HG02623 (cell line): Measurements from ENCODE around the gene KLK1.

Experiments used
- ATAC-seq: cut with Tn5 transposase; IDR thresholded peaks from one replicate; pipeline ENCODE4 v1.9.1; 2021; ENCODE audit warnings: moderate library complexity; ENCODE audit not compliant: unreplicated experiment

Gene KLK1

DNA sequence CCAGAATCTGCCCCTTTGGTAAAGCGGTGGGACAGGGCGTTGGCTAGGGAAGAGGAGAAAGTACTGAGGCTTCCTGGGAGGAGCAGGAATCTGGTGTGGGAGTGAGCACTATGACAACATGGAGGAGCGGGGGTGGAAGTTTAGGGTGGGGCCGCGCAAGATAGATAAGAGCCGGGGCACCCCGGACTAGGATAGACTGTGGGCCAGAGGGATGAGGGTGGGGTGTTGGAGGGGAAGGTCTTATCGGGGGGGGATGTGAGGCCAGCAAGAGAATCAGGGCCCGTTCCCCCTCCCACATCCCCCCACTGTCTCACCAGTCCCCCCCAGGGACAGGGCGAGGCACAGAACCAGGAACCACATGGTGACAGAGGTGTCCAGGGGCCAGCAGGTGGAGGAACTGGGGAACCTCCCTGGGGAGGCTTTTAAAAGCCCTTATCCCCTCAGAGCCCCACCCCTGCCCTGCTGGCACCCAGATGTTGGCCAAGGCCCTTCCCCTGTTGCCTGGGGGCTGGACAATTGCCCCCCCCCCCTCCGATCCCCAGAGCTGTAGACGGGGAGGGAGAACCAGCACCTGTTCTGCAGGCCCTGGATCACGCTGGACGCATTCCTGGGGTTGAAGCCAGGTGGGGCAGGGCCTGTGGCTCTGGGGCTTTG is at the start of gene KLK1:
Gene KLK1 (minus strand): TSS at position 399 of the 654 bp plus-strand sequence. CDS start 39 bp downstream, at position 360.
- ATAC-seq = no peak

GRCh38 chr19:50873056-50873455 is 49.5 kb upstream of the KLK1 start, which contains the start of gene KLK2:
Gene KLK2 (plus strand): TSS chr19:50873439. CDS start chr19:50873474, 35 bp downstream.
- ATAC-seq = no peak

DNA sequence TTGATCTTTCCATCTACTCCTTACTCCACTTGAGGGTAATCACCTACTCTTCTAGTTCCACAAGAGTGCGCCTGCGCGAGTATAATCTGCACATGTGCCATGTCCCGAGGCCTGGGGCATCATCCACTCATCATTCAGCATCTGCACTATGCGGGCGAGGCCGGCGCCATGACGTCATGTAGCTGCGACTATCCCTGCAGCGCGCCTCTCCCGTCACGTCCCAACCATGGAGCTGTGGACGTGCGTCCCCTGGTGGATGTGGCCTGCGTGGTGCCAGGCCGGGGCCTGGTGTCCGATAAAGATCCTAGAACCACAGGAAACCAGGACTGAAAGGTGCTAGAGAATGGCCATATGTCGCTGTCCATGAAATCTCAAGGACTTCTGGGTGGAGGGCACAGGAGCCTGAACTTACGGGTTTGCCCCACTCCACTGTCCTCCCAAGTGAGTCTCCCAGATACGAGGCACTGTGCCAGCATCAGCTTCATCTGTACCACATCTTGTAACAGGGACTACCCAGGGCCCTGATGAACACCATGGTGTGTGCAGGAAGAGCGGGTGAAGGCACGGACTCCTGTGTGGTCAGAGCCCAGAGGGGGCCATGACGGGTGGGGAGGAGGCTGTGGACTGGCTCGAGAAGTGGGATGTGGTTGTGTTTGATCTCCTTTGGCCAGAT is 47.0 kb upstream of the KLK1 start:
- no peak for ATAC-seq

GRCh38 chr19:50869479-50869878 is 45.9 kb upstream of the KLK1 start:
- ATAC-seq = no peak

DNA sequence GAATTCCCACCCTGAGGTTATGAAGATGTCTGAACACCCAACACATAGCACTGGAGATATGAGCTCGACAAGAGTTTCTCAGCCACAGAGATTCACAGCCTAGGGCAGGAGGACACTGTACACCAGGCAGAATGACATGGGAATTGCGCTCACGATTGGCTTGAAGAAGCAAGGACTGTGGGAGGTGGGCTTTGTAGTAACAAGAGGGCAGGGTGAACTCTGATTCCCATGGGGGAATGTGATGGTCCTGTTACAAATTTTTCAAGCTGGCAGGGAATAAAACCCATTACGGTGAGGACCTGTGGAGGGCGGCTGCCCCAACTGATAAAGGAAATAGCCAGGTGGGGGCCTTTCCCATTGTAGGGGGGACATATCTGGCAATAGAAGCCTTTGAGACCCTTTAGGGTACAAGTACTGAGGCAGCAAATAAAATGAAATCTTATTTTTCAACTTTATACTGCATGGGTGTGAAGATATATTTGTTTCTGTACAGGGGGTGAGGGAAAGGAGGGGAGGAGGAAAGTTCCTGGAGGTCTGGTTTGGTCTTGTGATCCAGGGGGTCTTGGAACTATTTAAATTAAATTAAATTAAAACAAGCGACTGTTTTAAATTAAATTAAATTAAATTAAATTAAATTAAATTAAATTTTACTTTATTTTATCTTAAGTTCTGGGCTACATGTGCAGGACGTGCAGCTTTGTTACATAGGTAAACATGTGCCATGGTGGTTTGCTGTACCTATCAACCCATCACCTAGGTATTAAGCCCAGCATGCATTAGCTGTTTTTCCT is 38.1 kb upstream of the KLK1 start:
- no peak for ATAC-seq

DNA sequence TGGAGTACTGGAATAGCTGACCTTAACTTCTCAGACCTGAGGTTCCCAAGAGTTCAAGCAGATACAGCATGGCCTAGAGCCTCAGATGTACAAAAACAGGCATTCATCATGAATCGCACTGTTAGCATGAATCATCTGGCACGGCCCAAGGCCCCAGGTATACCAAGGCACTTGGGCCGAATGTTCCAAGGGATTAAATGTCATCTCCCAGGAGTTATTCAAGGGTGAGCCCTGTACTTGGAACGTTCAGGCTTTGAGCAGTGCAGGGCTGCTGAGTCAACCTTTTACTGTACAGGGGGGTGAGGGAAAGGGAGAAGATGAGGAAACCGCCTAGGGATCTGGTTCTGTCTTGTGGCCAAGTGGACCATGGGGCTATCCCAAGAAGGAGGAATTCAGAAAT is 37.4 kb upstream of the KLK1 start:
- ATAC-seq = no peak

- no peak for ATAC-seq
These were observed 36.3 kb upstream of the KLK1 start for GRCh38 chr19:50859849-50860248.

- ATAC-seq = no peak
These were observed 35.3 kb upstream of the KLK1 start for GRCh38 chr19:50858886-50859285.

DNA sequence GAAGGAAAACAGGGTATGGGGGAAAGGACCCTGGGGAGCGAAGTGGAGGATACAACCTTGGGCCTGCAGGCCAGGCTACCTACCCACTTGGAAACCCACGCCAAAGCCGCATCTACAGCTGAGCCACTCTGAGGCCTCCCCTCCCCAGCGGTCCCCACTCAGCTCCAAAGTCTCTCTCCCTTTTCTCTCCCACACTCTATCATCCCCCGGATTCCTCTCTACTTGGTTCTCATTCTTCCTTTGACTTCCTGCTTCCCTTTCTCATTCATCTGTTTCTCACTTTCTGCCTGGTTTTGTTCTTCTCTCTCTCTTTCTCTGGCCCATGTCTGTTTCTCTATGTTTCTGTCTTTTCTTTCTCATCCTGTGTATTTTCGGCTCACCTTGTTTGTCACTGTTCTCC is 33.8 kb upstream of the KLK1 start:
- no peak for ATAC-seq

DNA sequence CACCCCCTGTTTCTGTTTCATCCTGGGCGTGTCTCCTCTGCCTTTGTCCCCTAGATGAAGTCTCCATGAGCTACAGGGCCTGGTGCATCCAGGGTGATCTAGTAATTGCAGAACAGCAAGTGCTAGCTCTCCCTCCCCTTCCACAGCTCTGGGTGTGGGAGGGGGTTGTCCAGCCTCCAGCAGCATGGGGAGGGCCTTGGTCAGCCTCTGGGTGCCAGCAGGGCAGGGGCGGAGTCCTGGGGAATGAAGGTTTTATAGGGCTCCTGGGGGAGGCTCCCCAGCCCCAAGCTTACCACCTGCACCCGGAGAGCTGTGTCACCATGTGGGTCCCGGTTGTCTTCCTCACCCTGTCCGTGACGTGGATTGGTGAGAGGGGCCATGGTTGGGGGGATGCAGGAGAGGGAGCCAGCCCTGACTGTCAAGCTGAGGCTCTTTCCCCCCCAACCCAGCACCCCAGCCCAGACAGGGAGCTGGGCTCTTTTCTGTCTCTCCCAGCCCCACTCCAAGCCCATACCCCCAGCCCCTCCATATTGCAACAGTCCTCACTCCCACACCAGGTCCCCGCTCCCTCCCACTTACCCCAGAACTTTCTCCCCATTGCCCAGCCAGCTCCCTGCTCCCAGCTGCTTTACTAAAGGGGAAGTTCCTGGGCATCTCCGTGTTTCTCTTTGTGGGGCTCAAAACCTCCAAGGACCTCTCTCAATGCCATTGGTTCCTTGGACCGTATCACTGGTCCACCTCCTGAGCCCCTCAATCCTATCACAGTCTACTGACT is 31.2 kb upstream of the KLK1 start, which contains the start of gene KLK3:
Gene KLK3 (plus strand): TSS at position 280 of the 775 bp plus-strand sequence. CDS start 41 bp downstream, at position 321.
- no peak for ATAC-seq

DNA sequence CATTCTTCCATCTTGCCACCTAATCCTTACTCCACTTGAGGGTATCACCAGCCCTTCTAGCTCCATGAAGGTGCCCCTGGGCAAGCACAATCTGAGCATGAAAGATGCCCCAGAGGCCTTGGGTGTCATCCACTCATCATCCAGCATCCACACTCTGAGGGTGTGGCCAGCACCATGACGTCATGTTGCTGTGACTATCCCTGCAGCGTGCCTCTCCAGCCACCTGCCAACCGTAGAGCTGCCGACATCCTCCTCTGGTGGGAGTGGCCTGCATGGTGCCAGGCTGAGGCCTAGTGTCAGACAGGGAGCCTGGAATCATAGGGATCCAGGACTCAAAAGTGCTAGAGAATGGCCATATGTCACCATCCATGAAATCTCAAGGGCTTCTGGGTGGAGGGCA is 28.0 kb upstream of the KLK1 start:
- ATAC-seq = no peak

DNA sequence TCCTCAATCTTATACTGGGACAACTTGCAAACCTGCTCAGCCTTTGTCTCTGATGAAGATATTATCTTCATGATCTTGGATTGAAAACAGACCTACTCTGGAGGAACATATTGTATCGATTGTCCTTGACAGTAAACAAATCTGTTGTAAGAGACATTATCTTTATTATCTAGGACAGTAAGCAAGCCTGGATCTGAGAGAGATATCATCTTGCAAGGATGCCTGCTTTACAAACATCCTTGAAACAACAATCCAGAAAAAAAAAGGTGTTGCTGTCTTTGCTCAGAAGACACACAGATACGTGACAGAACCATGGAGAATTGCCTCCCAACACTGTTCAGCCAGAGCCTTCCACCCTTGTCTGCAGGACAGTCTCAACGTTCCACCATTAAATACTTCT is 27.2 kb upstream of the KLK1 start:
- ATAC-seq = no peak

GRCh38 chr19:50844296-50844935 is 20.8 kb upstream of the KLK1 start:
- no peak for ATAC-seq

DNA sequence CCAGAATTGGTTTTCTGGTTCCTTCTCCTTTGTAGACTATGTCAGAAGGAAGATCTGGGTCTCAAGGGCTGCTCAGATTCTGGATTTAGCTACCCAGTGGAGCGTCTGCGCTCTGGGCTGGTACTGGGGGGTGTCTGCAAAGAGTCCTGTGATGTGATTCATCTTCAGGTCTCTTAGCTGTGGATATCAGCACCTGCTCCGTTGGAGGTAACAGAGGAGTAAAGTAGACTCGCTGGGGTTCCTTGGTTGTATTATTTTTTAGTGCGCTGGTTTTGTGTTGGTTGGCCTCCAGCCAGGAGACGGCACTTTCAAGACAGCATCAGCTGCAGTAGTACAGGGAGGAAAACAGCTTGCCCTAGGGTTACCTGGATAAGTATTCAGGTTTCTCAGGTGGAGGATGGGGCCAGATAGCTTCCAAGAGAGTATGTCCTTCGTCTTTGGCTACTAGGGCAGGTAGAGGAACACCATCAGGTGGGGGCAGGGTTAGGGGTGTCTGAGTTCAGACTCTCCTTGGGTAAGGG is 20.2 kb upstream of the KLK1 start:
- ATAC-seq = no peak

DNA sequence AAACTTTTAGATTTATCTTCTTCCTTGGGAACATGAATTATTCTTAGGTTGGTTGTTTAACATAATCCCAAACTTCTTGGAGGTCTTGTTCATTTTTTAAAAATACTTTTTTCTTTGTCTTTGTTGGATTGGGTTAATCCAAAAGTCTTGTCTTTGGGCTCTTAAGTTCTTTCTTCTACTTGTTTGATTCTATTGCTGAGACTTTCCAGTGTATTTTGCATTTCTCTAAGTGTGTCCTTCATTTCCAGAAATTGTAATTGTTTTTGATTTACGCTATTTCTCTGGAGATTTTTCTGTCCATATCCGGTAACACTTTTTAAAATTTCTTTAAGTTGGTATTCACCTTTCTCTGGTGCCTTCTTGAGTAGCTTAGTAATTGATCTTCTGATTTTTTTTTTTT is 19.6 kb upstream of the KLK1 start:
- no peak for ATAC-seq

DNA sequence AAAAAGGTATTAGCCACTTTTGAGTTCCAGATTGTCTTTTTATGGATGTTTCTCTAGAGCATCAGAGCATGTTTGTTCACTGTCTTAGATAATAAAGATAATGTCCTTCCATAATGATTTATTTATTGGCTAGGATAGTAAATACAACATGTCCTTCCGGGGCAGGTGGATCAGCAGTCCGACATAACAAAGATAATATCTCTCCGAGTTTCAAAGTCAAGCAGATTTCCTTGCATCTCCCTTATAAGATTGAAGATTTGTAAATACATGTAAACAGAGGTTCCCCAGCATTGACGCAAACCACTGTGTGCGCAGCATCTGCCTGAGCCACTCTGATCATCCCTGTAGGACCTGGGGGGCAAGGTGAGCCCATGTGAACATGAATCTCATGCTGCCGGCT is 18.5 kb upstream of the KLK1 start:
- no peak for ATAC-seq

DNA sequence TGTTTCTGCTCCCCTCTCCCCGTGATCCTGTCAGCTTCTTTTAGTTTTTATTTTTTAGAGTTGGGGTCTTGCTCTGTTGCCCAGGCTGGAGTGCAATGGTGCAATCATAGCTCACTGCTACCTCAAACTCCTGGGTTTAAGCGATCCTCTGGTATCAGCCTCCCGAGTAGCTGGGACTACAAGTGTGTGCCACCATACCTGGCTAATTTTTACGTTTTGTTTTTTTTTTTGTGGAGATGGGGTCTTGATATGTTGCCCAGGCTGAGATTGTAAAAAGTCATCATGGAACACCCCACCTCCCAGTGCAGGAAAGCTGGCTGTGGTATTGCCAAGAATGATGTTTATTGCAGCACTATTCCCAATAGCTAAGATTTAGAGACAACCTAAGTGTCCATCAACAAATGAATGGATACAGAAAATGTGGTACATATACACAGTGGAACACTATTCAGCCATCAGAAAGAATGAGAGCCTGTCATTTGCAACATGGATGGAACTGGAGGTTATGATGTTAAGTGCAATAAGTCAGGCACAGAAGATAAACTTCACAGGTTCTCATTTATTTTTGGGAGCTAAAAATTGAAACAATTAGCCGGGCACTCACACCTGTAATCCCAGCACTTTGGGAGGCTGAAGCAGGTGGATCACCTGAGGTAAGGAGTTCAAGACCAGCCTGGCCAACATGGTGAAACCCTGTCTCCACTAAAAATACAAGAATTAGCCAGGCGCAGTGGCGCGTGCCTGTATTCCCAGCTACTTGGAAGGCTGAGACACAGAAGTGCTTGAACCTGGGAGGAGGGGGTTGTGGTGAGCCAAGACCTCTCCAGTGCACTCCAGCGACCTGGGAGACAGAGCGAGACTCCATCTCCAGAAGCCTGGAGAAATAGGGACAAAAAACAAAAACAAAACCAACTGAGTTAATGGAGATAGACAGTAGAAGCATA is 16.4 kb upstream of the KLK1 start:
- ATAC-seq = no peak

- no peak for ATAC-seq
These were observed 14.7 kb upstream of the KLK1 start for GRCh38 chr19:50838239-50838638.

DNA sequence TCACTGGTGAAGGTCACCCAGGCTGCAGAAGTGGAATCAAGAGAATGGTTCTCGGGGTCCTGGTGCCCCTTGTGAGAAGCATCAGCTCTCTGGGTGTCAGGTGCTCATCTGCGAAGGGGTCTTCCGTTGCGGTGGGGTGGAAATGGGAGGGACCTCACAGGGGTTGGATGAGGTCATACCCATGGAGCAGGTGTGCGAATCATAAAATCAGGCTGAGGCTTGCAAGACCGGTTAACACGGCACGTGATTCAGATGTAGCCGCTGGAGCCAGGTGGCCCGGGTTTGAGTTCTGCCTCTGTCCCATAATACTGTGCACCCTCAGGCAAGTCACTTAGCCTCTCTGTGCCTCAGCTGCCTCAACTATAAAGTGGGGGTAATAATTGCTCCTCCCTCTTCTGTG is 13.7 kb upstream of the KLK1 start:
- ATAC-seq = no peak
